Activated naive CD8-positive, alpha-beta T cell (primary cell): ENCODE data around the gene GMEB2.
"Not testable (repeated sequence)": the region's sequence is repeated elsewhere in the genome, so short reads cannot be mapped to it uniquely, and the experiment has no call there.

Experiments used
- H3K27ac Mint-ChIP-seq: one replicate; pipeline ENCODE4 v1.8.0; 2021; ENCODE audit warnings: mixed read lengths
- H3K27me3 Mint-ChIP-seq: one replicate; pipeline ENCODE4 v1.8.0; 2021; ENCODE audit warnings: mixed read lengths
- H3K36me3 Mint-ChIP-seq: one replicate; pipeline ENCODE4 v1.8.0; 2021; ENCODE audit warnings: mixed read lengths
- H3K4me1 Mint-ChIP-seq: one replicate; pipeline ENCODE4 v1.8.0; 2021; ENCODE audit warnings: low read depth, mixed read lengths
- H3K4me3 Mint-ChIP-seq: one replicate; pipeline ENCODE4 v1.8.0; 2021; ENCODE audit warnings: mild to moderate bottlenecking, mixed read lengths
- H3K9me3 Mint-ChIP-seq: one replicate; pipeline ENCODE4 v1.8.0; 2021; ENCODE audit warnings: low read depth, mixed read lengths

GMEB2 gene

DNA sequence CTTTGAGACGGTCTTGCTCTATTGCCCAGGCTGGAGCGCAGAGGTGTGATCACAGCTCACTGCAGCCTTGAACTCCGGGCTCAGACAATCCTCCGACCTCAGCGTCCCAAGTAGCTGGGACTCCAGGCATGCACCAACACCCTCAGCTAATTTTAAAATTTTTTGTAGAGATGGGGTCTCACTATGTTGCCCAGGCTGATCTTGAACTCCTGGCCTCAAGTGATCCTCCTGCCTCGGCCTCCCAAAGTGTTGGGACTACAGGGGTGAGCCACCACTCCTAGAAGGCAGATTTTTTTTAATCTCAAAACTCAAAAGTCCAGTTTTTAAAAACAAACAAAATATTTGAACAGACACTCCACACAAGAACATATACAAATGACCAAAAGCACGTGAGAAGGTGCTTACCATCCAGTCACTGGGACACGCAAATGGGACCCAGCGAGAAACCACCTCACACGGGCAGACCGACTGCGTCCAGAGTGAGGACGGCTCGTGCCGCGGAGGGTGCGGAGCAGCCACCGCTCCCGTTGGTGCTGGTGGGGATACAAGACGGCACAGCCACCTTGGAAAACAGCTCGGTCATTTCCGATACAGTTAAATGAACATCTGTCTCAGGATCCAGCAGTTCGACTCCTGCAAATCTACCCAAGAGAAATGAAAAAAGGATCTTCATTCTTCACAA is 44.4 kb downstream of the GMEB2 start:
- H3K27ac Mint-ChIP-seq = no peak overlapping the region
- no peaks in the 10 kb centered on the region for H3K9me3 Mint-ChIP-seq
- peaks cover 14% of the 10 kb centered on the region for H3K4me1 Mint-ChIP-seq
- H3K4me3 Mint-ChIP-seq = no peak overlapping the region
- no peaks in the 10 kb centered on the region for H3K27me3 Mint-ChIP-seq
- no peaks in the 10 kb centered on the region for H3K36me3 Mint-ChIP-seq

GRCh38 chr20:63580796-63581461 is 46.0 kb downstream of the GMEB2 start:
- no peak overlapping the region for H3K27ac Mint-ChIP-seq
- no peak overlapping the region for H3K4me3 Mint-ChIP-seq
- no peaks in the 10 kb centered on the region for H3K9me3 Mint-ChIP-seq
- no peaks in the 10 kb centered on the region for H3K27me3 Mint-ChIP-seq
- H3K4me1 Mint-ChIP-seq = peaks cover 10% of the 10 kb centered on the region
- no peaks in the 10 kb centered on the region for H3K36me3 Mint-ChIP-seq

DNA sequence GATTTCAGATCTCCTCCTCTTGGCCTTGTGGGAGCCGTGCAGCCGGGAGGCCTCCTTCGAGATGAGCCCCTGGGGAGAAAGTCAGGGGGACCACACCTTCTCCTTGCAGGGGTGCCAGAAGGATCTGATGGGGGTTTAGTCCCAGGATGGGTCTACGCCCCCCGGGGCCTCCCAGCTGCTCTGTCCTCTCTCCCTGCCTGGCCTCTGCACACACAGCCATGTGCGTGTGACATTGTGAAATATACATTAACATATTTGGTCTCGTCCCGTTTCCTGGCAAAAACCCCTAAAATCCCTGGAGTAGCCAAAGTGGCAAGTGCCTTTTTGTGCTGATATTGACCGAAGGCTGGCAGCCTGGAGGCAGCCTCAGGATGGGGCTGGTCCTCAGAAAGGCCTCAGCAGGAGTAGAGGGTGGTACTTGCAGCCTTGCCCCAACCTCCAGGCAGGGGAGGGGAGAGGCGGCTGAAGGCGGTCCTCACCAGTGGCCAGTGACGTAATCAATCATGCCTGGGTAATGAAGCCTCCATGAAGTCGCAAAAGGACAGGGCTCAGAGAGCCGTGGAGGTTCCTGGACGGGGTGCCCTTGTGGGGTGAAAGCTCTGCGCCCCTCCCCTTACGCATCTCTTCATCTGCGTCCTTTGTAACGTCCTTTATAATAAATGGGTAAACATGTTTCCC is 47.7 kb downstream of the GMEB2 start:
- no peak overlapping the region for H3K27ac Mint-ChIP-seq
- H3K36me3 Mint-ChIP-seq = no peaks in the 10 kb centered on the region
- no peaks in the 10 kb centered on the region for H3K9me3 Mint-ChIP-seq
- peaks cover 7% of the 10 kb centered on the region for H3K4me1 Mint-ChIP-seq
- H3K27me3 Mint-ChIP-seq = no peaks in the 10 kb centered on the region
- no peak overlapping the region for H3K4me3 Mint-ChIP-seq

GRCh38 chr20:63578224-63579016 is 48.5 kb downstream of the GMEB2 start:
- Mint-ChIP-seq H3K27ac (no peak overlapping the region), H3K4me1 (peaks cover 10% of the 10 kb centered on the region), H3K36me3 (no peaks in the 10 kb centered on the region), H3K27me3 (no peaks in the 10 kb centered on the region), H3K4me3 (no peak overlapping the region), H3K9me3 (no peaks in the 10 kb centered on the region)

GRCh38 chr20:63577317-63577894 is 49.5 kb downstream of the GMEB2 start:
- Mint-ChIP-seq H3K4me3 (no peak overlapping the region), H3K27ac (no peak overlapping the region), H3K27me3 (no peaks in the 10 kb centered on the region), H3K4me1 (peaks cover 10% of the 10 kb centered on the region), H3K36me3 (no peaks in the 10 kb centered on the region), H3K9me3 (no peaks in the 10 kb centered on the region)

DNA sequence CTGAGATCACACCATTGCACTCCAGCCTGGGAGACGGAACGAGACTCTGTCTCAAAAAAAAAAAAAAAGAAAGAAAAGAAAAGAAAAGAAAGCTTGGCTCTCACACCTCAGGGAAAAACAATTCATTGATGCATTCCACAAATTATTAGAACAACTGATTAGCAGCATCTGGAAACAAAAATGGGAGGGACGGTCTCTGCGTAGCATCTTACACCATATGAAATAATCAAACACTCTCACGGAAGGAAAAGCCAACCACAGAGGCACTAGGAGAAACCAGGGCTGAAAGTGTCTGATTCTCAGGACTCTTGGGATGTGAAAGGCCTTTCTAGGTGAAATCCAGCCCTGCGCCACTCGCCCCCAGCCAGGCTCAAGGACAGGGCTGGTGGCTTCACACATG is 50.6 kb downstream of the GMEB2 start:
- no peaks in the 10 kb centered on the region for H3K27me3 Mint-ChIP-seq
- H3K4me3 Mint-ChIP-seq = peak overlapping the region; percentile 57
- H3K4me1 Mint-ChIP-seq = peaks cover 10% of the 10 kb centered on the region
- no peaks in the 10 kb centered on the region for H3K9me3 Mint-ChIP-seq
- H3K27ac Mint-ChIP-seq = no peak overlapping the region
- H3K36me3 Mint-ChIP-seq = no peaks in the 10 kb centered on the region

- no peaks in the 10 kb centered on the region for H3K9me3 Mint-ChIP-seq
- peak overlapping the region; percentile 70 for H3K4me3 Mint-ChIP-seq
- H3K27me3 Mint-ChIP-seq = no peaks in the 10 kb centered on the region
- H3K4me1 Mint-ChIP-seq = peaks cover 5% of the 10 kb centered on the region
- H3K36me3 Mint-ChIP-seq = no peaks in the 10 kb centered on the region
- H3K27ac Mint-ChIP-seq = no peak overlapping the region
Measured at GRCh38 chr20:63574829-63575743, 51.8 kb downstream of the GMEB2 start.

DNA sequence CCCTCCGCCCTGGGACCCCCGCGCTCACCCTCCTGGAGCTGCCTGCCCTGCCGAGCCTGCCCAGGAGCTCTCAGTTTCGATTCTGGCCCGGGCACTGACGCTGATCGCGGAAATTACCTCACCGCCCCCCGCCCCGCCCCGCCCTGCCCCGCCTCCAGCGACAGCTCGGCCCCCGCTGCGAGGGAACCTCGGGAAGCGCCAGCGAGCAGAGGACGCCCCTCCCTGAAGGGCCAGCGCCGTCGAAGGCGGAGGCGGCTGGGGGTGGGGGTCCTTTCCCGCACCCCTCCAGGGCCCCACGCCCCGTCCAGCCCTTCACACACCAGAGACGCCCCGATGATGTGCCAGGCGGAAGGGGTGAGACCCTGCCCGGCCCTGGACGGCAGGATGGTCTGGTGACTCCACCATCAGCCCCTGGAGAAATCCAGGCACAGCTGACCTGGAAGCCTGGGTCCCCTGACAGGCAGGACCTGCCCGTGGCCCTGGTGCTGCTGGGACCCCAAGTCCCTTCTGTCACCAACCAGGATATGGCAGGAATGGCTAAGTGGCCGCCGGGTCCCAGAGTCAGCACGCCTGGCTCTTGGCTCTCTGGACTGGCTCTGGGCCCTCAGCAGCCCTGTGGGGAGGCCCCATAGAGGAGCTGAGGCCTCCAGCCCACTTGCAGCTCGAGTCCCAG is 52.6 kb downstream of the GMEB2 start, which contains the start of gene HELZ2:
TSS of gene HELZ2 (minus strand) at position 84 of the 673 bp plus-strand sequence. CDS start 1,854 bp downstream, outside the sequence.
- Mint-ChIP-seq H3K27ac (no peak within 1 kb of the TSS), H3K4me1 (peaks cover 6% of the 10 kb centered on the region), H3K36me3 (no peaks in the 10 kb centered on the region), H3K4me3 (peak within 1 kb of the TSS; percentile 73), H3K9me3 (no peaks in the 10 kb centered on the region), H3K27me3 (no peaks in the 10 kb centered on the region)

DNA sequence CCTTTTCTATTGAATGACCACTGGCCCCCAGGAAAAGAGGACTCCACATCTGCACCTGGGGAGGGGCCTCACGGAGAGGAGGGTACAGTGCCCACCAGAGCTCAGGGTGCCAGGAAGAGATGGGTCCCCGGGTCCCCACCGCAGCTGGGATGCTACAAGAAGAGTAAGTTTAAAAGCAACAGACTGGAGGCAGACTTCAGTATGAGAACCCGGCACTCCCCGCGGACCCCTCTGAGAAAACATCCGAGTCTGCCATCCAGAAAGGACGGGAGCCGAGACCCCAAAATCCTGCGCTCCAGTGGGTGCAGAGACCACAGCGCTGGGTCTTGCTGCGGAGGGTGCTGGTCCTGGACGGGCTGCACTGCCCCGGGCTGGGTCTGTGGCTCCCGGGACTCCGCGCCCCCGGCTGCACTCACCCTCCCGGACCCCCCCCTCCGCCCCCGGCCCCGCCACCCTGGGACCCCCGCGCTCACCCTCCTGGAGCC is 53.2 kb downstream of the GMEB2 start:
- Mint-ChIP-seq H3K4me1 (peaks cover 9% of the 10 kb centered on the region), H3K36me3 (no peaks in the 10 kb centered on the region), H3K27me3 (no peaks in the 10 kb centered on the region)

DNA sequence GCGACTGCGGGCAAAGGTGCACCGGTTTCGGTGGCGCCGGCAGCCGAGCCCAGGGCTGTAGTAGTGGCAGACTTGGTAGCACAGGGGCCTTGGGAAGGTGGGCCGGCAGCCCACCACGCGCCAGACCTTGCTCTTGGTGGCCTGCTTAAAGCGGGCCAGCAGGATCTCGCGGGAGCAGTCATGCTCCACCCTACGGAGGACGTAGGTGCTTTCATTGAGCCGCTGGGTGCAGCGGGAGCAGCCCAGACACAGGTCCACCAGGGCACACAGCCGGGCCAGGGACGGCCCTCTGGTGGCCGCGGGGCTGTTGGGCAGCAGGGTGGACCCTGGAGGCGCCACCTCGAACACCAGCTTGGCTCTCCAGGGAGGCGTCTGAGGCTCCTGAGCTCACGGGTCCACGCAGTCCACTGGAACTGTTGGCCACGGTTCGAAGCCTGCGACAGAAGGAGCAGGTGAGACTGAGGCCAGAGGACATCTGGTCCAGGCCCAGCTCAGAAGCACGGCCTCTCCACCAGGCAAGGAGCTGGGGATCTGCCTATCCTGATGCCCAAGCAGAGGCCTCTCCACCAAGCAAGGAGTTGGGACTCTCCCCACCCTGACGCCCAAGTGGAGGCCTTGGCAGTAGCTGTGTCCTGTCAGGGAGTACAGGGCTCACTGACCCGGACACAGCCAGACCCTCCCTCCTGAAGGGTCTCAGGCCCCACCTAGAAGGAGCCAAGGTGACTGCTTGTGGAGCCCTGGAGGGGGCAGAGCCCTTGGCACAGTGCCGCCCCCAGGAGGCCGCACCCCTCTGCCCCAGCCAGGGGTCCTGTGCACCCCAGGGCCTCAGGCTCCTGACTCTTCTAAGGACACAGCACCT is 53.9 kb downstream of the GMEB2 start:
- H3K4me1 Mint-ChIP-seq = peaks cover 12% of the 10 kb centered on the region
- H3K4me3 Mint-ChIP-seq = peak overlapping the region; percentile 73
- H3K27ac Mint-ChIP-seq = no peak overlapping the region
- no peaks in the 10 kb centered on the region for H3K36me3 Mint-ChIP-seq
- H3K9me3 Mint-ChIP-seq = no peaks in the 10 kb centered on the region
- no peaks in the 10 kb centered on the region for H3K27me3 Mint-ChIP-seq

More for the DNA sequence above, 53.2 kb downstream of the GMEB2 start:
- Mint-ChIP-seq H3K27ac (no peak overlapping the region), H3K9me3 (no peaks in the 10 kb centered on the region), H3K4me3 (peak overlapping the region; percentile 73)

DNA sequence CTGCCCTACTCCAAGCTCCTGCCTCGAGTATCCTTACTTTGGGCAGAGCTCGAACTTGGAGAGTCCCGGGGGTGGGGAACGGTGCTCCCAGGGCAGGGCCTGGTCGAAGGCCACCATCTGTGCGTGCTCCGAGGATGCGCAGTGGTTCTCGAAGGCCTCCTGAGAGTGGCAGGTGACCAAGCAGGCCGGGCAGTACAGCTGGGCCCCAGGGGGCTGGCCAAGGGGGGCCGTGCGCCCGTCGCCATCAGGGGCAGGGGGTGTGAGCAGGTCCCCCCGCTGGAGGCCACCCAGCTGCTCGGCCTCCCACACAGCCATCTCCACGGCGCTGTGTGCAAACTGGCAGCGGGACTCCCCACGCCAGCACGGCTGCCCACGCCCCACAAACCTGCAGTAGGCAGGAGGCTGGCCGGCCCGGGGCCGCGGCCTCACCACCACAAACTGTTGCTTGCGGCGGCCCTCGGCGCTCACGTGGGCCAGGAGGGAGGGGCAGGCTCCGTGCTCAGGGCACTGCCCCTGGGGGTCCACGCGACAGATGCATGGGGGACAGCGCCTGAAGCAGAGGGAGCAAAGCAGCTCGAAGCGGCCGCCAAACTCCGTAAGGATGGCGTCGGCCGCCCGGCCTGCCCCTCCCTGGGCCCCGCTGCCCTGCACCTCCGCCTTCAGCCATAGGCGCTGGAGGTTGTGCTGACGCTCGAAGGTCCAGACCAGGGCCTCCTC is 54.7 kb downstream of the GMEB2 start:
- H3K36me3 Mint-ChIP-seq = no peaks in the 10 kb centered on the region
- H3K27ac Mint-ChIP-seq = no peak overlapping the region
- H3K9me3 Mint-ChIP-seq = no peaks in the 10 kb centered on the region
- H3K4me1 Mint-ChIP-seq = peaks cover 19% of the 10 kb centered on the region
- no peaks in the 10 kb centered on the region for H3K27me3 Mint-ChIP-seq
- no peak overlapping the region for H3K4me3 Mint-ChIP-seq

DNA sequence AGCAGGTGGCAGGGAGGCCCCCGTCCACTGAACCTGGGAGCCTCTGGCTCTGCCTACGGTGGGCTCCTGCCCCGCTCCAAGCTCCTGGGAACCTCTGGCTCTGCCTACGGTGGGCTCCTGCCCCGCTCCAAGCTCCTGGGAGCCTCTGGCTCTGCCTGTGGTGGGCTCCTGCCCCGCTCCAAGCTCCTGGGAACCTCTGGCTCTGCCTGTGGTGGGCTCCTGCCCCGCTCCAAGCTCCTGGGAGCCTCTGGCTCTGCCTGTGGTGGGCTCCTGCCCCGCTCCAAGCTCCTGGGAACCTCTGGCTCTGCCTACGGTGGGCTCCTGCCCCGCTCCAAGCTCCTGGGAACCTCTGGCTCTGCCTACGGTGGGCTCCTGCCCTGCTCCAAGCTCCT is 55.8 kb downstream of the GMEB2 start:
- H3K4me3 Mint-ChIP-seq, H3K36me3 Mint-ChIP-seq, H3K27ac Mint-ChIP-seq, H3K27me3 Mint-ChIP-seq, H3K9me3 Mint-ChIP-seq: not testable (repeated sequence)
- peaks cover 17% of the 10 kb centered on the region for H3K4me1 Mint-ChIP-seq
